Mesodermal cell (in vitro differentiated cells): ENCODE data around the gene POLR3B.
"Not testable (repeated sequence)": the region's sequence is repeated elsewhere in the genome, so short reads cannot be mapped to it uniquely, and the experiment has no call there.

Experiments used
- H3K27ac ChIP-seq: 2 replicates; pipeline ENCODE4 v1.7.0; 2013; ENCODE audit warnings: mild to moderate bottlenecking, low read depth, low read length, moderate library complexity; ENCODE audit not compliant: severe bottlenecking
- H3K36me3 ChIP-seq: 2 replicates; pipeline ENCODE4 v1.7.1; 2013; ENCODE audit warnings: mild to moderate bottlenecking, low read length, moderate library complexity; ENCODE audit not compliant: control insufficient read depth, insufficient read depth
- H3K4me1 ChIP-seq: one replicate; pipeline ENCODE4 v1.7.1; 2013; ENCODE audit warnings: mild to moderate bottlenecking, low read length; ENCODE audit not compliant: insufficient read depth, control insufficient read depth, poor library complexity, severe bottlenecking
- H3K4me3 ChIP-seq: 2 replicates; pipeline ENCODE4 v1.7.0; 2013; ENCODE audit warnings: low read length, control low read depth, mild to moderate bottlenecking; ENCODE audit not compliant: insufficient read depth, poor library complexity, severe bottlenecking; ENCODE audit errors: extremely low read depth
- H3K9me3 ChIP-seq: 2 replicates; pipeline ENCODE4 v1.7.1; 2013; ENCODE audit warnings: mild to moderate bottlenecking, low read length, moderate library complexity; ENCODE audit not compliant: control insufficient read depth
- WGBS, 2 experiments: methylation state at CpG; one replicate each; pipeline ENCODE4 v1.1.5; 2013; ENCODE audit warnings: missing lambda C conversion rate in 2 of 2; ENCODE audit not compliant: insufficient coverage in 2 of 2; 5-methylcytosine and 5-hydroxymethylcytosine counted together

The POLR3B gene

GRCh38 chr12:106461730-106462129, 104.2 kb downstream of the POLR3B start:
- Histone ChIP-seq H3K27ac (no peak overlapping the region), H3K36me3 (peaks cover 15% of the 10 kb centered on the region), H3K4me3 (no peak overlapping the region), H3K9me3 (no peaks in the 10 kb centered on the region), H3K4me1 (no peaks in the 10 kb centered on the region)
- WGBS, 2 experiments, result 92 to 96% methylated on average over 2 of the region's 2 CpGs

DNA sequence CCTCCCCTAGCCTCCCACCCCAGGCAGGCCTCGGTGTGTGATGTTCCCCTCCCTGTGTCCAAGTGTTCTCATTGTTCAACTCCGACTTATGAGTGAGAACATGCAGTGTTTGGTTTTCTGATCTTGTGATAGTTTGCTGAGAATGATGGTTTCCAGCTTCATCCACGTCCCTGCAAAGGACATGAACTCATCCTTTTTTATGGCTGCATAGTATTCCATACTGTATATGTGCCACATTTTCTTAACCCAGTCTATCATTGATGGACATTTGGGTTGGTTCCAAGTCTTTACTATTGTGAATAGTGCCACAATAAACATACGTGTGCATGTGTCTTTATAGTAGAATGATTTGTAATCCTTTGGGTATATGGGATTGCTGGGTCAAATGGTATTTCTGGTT, 108.1 kb downstream of the POLR3B start:
- WGBS, 2 experiments, result no CpG with 5 or more reads among the region's 4 CpGs
- H3K36me3 ChIP-seq, H3K4me1 ChIP-seq, H3K4me3 ChIP-seq, H3K27ac ChIP-seq, H3K9me3 ChIP-seq: not testable (repeated sequence)

- not testable (repeated sequence) for H3K9me3 ChIP-seq, H3K4me1 ChIP-seq, H3K36me3 ChIP-seq, H3K27ac ChIP-seq, H3K4me3 ChIP-seq
- no CpG with 5 or more reads among the region's 3 CpGs for whole genome bisulfite sequencing, 2 experiments
These were observed 118.1 kb downstream of the POLR3B start for GRCh38 chr12:106475662-106476061.

GRCh38 chr12:106477627-106478026, 120.1 kb downstream of the POLR3B start:
- not testable (repeated sequence) for H3K36me3 ChIP-seq
- 83 to 94% methylated on average over 3 to 8 of the region's 18 CpGs for WGBS, 2 experiments

DNA sequence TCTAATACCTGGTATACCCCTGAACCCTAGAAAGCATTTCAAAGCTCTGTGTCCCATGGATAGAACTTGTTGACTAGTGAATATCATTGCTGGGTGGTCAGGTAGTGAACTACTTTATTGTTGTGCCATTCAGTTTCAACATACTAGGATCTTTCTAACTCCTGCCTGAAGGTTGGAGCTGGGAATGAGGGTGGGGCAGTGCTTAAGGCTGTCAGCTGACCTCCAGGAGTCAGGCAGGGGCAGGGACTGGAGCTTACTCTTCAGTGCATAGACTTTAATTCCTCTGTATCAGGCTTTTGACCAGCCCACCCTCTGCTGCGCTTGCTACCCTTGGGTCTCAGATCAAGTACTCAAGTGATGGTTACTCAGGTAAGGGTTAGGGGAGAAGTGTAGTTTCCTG, 122.7 kb downstream of the POLR3B start:
- H3K27ac ChIP-seq, result no peak overlapping the region
- H3K4me1 ChIP-seq, result no peaks in the 10 kb centered on the region
- no CpG with 5 or more reads among the region's 1 CpG for WGBS, 2 experiments
- no peak overlapping the region for H3K4me3 ChIP-seq
- peaks cover 4% of the 10 kb centered on the region for H3K36me3 ChIP-seq
- no peaks in the 10 kb centered on the region for H3K9me3 ChIP-seq

More at GRCh38 chr12:106477627-106478026, 120.1 kb downstream of the POLR3B start:
- not testable (repeated sequence) for H3K9me3 ChIP-seq, H3K27ac ChIP-seq, H3K4me1 ChIP-seq, H3K4me3 ChIP-seq

GRCh38 chr12:106481246-106481645, 123.7 kb downstream of the POLR3B start:
- WGBS, 2 experiments, result 86 to 93% methylated on average over 2 to 6 of the region's 6 CpGs

GRCh38 chr12:106487664-106488063, 130.1 kb downstream of the POLR3B start:
- no peaks in the 10 kb centered on the region for H3K4me1 ChIP-seq
- H3K9me3 ChIP-seq, result no peaks in the 10 kb centered on the region
- H3K36me3 ChIP-seq, result no peaks in the 10 kb centered on the region
- WGBS, 2 experiments, result 93 to 97% methylated on average over 4 to 5 of the region's 5 CpGs
- H3K4me3 ChIP-seq, result no peak overlapping the region
- no peak overlapping the region for H3K27ac ChIP-seq

More at GRCh38 chr12:106481246-106481645, 123.7 kb downstream of the POLR3B start:
- Histone ChIP-seq H3K4me1 (no peaks in the 10 kb centered on the region), H3K27ac (no peak overlapping the region), H3K4me3 (no peak overlapping the region), H3K36me3 (peaks cover 4% of the 10 kb centered on the region), H3K9me3 (no peaks in the 10 kb centered on the region)

DNA sequence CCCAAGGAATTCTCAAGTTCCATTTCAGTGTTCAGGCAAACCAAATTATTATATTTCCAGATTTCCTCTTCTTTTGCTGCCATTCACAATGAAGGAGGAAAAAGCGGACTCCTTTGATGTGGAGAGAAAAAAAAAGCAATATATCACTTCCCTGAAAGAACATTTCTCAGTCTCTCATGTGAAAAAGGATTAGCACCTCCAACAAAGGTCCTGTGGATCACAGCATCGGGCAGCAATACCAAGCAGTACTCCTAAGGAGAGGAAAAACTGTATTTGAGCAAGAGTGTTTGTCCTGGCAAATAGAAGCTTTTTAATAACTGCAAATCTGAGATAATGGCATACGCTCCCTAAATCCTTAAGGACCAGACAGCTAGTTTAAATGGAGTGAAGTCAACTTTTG, 131.3 kb downstream of the POLR3B start:
- H3K4me1 ChIP-seq, result no peaks in the 10 kb centered on the region
- no peaks in the 10 kb centered on the region for H3K36me3 ChIP-seq
- WGBS, 2 experiments, result 33% methylated on average over 1 of the region's 3 CpGs; no CpG with 5 or more reads in 1 of the 2 experiments
- no peaks in the 10 kb centered on the region for H3K9me3 ChIP-seq
- H3K4me3 ChIP-seq, result no peak overlapping the region
- no peak overlapping the region for H3K27ac ChIP-seq

DNA sequence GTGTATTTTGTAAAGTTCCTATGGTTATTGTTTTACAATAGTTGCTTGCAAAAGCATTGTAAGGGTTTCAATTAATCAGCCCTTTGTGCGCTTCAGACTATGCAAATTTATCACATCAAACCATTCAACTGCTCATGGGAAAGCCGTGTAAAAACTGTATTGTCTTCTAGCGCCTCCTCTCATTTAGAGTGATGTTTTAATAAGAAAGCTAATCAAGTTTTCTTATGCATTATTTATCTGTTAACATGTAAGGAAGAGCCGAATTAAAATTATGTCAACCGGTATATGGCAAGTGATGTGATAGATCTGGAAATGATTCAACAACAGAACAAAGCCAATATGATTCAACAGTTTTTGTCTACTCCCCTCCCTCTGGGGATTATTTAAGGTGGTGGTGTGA, 132.7 kb downstream of the POLR3B start:
- Histone ChIP-seq H3K9me3 (no peaks in the 10 kb centered on the region), H3K4me3 (no peak overlapping the region), H3K4me1 (no peaks in the 10 kb centered on the region), H3K36me3 (no peaks in the 10 kb centered on the region), H3K27ac (no peak overlapping the region)
- no CpG with 5 or more reads among the region's 5 CpGs for WGBS, 2 experiments

- H3K4me1 ChIP-seq, result no peaks in the 10 kb centered on the region
- no CpG with 5 or more reads among the region's 2 CpGs for WGBS, 2 experiments
- no peak overlapping the region for H3K4me3 ChIP-seq
- H3K9me3 ChIP-seq, result no peaks in the 10 kb centered on the region
- H3K27ac ChIP-seq, result no peak overlapping the region
- peaks cover 18% of the 10 kb centered on the region for H3K36me3 ChIP-seq
These were observed 135.3 kb downstream of the POLR3B start for GRCh38 chr12:106492857-106493256.

DNA sequence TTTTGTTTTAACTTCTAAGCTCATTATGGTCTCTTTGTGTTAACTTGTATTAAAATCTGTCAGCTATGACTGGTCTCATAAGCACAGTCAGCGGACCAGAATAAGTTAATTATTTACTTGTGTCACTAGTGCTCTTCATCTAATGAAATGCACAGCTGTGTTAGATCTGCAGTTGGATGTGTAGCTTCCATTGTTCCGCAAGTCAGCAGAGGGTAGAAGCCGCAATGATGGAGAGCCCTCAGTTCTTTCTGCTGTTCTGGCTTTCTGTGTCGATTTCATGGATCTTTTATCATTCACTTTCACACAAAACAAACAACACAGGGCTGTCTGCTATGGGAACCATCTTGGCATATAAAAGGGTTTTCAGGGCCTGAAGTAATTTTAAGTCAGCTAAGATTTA, 136.0 kb downstream of the POLR3B start:
- Histone ChIP-seq H3K27ac (peak overlapping the region; percentile 25), H3K36me3 (peaks cover 21% of the 10 kb centered on the region), H3K4me3 (no peak overlapping the region), H3K4me1 (no peaks in the 10 kb centered on the region), H3K9me3 (no peaks in the 10 kb centered on the region)
- WGBS, 2 experiments, result 60 to 83% methylated on average over 2 to 3 of the region's 4 CpGs
